Measurements from ENCODE around the gene U2SURP. TPM values are rescaled to one million over a fixed set of nuclear protein-coding genes. Genes with fewer than 3 reads are reported as not detected.
"Not testable (repeated sequence)": the region's sequence is repeated elsewhere in the genome, so short reads cannot be mapped to it uniquely, and the experiment has no call there.

The U2SURP gene
- total RNA-seq, 1 experiment from 2014 or later, result 125 TPM

- Mint-ChIP-seq H3K27me3 (ENCODE audit: insufficient read depth, unreplicated experiment) (no peaks in the 10 kb centered on the region), H3K9me3 (ENCODE audit: unreplicated experiment) (no peaks in the 10 kb centered on the region), H3K27ac (ENCODE audit: unreplicated experiment) (no peak overlapping the region), H3K36me3 (ENCODE audit: insufficient read depth, unreplicated experiment) (peaks cover 51% of the 10 kb centered on the region), H3K4me3 (ENCODE audit: unreplicated experiment) (no peak overlapping the region), H3K4me1 (ENCODE audit: low read depth, unreplicated experiment) (no peaks in the 10 kb centered on the region)
- Histone ChIP-seq H3K27me3 (replicated peaks; ENCODE audit: control insufficient read depth, insufficient read depth, low read length) (no peaks in the 10 kb centered on the region), H3K4me1 (no peaks in the 10 kb centered on the region), H3K9me3 (no peaks in the 10 kb centered on the region), H3K4me3 (ENCODE audit: low read depth, low read length) (no peak overlapping the region), H3K36me3 (ENCODE audit: control insufficient read depth, insufficient read depth, low read length) (no peaks in the 10 kb centered on the region; the same call in 1 of the 2 replicates)
- DNase-seq, result no peak
- POLR2A ChIA-PET, result no interaction called here
- BruUV-seq (replicated peaks), result no TSS peak
- CTCF ChIA-PET, result no interaction called here
- intact Hi-C loops (cut with micrococcal nuclease; ENCODE audit: unreplicated experiment), result no loop called here
- TF ChIP-seq CTCF (IDR thresholded peaks at IDR 0.05; ENCODE audit: insufficient read depth in 1 of 2, low read depth in 1 of 2, low read length in 1 of 2, severe bottlenecking in 1 of 2, unreplicated experiment in 1 of 2), result no peak
Measured at GRCh38 chr3:143024351-143024960, 23.1 kb downstream of the U2SURP start.

GRCh38 chr3:143031327-143031726, 30.0 kb downstream of the U2SURP start:
- POLR2A ChIA-PET, result no interaction called here

GRCh38 chr3:143031796-143032387, 30.5 kb downstream of the U2SURP start:
- peaks cover 17% of the 10 kb centered on the region for H3K4me1 ChIP-seq
- DNase-seq; H3K36me3 ChIP-seq (ENCODE audit: control insufficient read depth, insufficient read depth, low read length); BruUV-seq (replicated peaks); H3K27me3 Mint-ChIP-seq (ENCODE audit: insufficient read depth, unreplicated experiment); H3K9me3 Mint-ChIP-seq (ENCODE audit: unreplicated experiment); H3K9me3 ChIP-seq; H3K4me3 Mint-ChIP-seq (ENCODE audit: unreplicated experiment); H3K27me3 ChIP-seq (replicated peaks; ENCODE audit: control insufficient read depth, insufficient read depth, low read length); POLR2A ChIA-PET; H3K27ac Mint-ChIP-seq (ENCODE audit: unreplicated experiment); CTCF ChIA-PET; H3K4me3 ChIP-seq (ENCODE audit: low read depth, low read length); intact Hi-C loops (cut with micrococcal nuclease; ENCODE audit: unreplicated experiment): not testable (repeated sequence)
- Mint-ChIP-seq H3K4me1 (ENCODE audit: low read depth, unreplicated experiment) (peaks cover 17% of the 10 kb centered on the region), H3K36me3 (ENCODE audit: insufficient read depth, unreplicated experiment) (peaks cover 55% of the 10 kb centered on the region)

More at GRCh38 chr3:143031327-143031726, 30.0 kb downstream of the U2SURP start:
- Histone ChIP-seq H3K36me3 (ENCODE audit: control insufficient read depth, insufficient read depth, low read length) (no peaks in the 10 kb centered on the region; the same call in 1 of the 2 replicates), H3K9me3 (no peaks in the 10 kb centered on the region), H3K4me3 (ENCODE audit: low read depth, low read length) (no peak overlapping the region), H3K27me3 (replicated peaks; ENCODE audit: control insufficient read depth, insufficient read depth, low read length) (no peaks in the 10 kb centered on the region), H3K4me1 (peaks cover 13% of the 10 kb centered on the region)
- Mint-ChIP-seq H3K36me3 (ENCODE audit: insufficient read depth, unreplicated experiment) (peaks cover 49% of the 10 kb centered on the region), H3K27me3 (ENCODE audit: insufficient read depth, unreplicated experiment) (no peaks in the 10 kb centered on the region), H3K9me3 (ENCODE audit: unreplicated experiment) (no peaks in the 10 kb centered on the region), H3K4me1 (ENCODE audit: low read depth, unreplicated experiment) (peaks cover 12% of the 10 kb centered on the region), H3K27ac (ENCODE audit: unreplicated experiment) (no peak overlapping the region), H3K4me3 (ENCODE audit: unreplicated experiment) (no peak overlapping the region)
- BruUV-seq (replicated peaks), result no TSS peak
- DNase-seq, result no peak
- TF ChIP-seq CTCF (IDR thresholded peaks at IDR 0.05; ENCODE audit: insufficient read depth in 1 of 2, low read depth in 1 of 2, low read length in 1 of 2, severe bottlenecking in 1 of 2, unreplicated experiment in 1 of 2), result no peak
- CTCF ChIA-PET, result no interaction called here
- intact Hi-C loops (cut with micrococcal nuclease; ENCODE audit: unreplicated experiment), result no loop called here

All from Caco-2 (cell line).